Spleen (tissue), 11 donors: ENCODE results near the gene INHBB. TPM values are rescaled to one million over a fixed set of nuclear protein-coding genes. Genes with fewer than 3 reads are reported as not detected.

Experiments used
- DNase-seq: peaks from one replicate; pipeline ENCODE4 v3.0.0-alpha.2; 2020
- H3K27ac ChIP-seq, 8 donors: fragments of 200-600 bp; sonication (generic) in 7 of 8; 1 replicate in 4 of 8; 2 replicates in 4 of 8; pipeline versions ENCODE4 v1.5.0 to v1.8.0; 2016 to 2021; ENCODE audit warnings: inconsistent platforms in 4 of 8, mild to moderate bottlenecking in 4 of 8, moderate library complexity in 1 of 8
- H3K27me3 ChIP-seq, 7 donors: fragments of 200-600 bp; sonication (generic) in 6 of 7; replicated peaks in 1 of 7; 1 replicate in 4 of 7; 2 replicates in 3 of 7; pipeline versions ENCODE4 v1.5.0 to v1.8.0; 2016 to 2021; ENCODE audit warnings: inconsistent platforms in 3 of 7, mild to moderate bottlenecking in 1 of 7
- H3K36me3 ChIP-seq, 6 donors: fragments of 200-600 bp; sonication (generic) in 5 of 6; 1 replicate in 4 of 6; 2 replicates in 2 of 6; pipeline versions ENCODE4 v1.5.0 to v1.8.0; 2016 to 2021; ENCODE audit warnings: inconsistent platforms in 2 of 6
- H3K4me1 ChIP-seq, 6 donors: fragments of 200-600 bp; sonication (generic) in 5 of 6; 1 replicate in 3 of 6; 2 replicates in 3 of 6; pipeline versions ENCODE4 v1.5.0 to v1.8.0; 2016 to 2021; ENCODE audit warnings: inconsistent platforms in 3 of 6
- H3K4me3 ChIP-seq, 8 donors: fragments of 200-600 bp; sonication (generic) in 7 of 8; 1 replicate in 4 of 8; 2 replicates in 4 of 8; pipeline versions ENCODE4 v1.5.0 to v1.8.0; 2016 to 2021; ENCODE audit warnings: inconsistent platforms in 4 of 8, mild to moderate bottlenecking in 4 of 8, moderate library complexity in 2 of 8
- H3K9me3 ChIP-seq, 8 donors: fragments of 200-600 bp; sonication (generic) in 7 of 8; 1 replicate in 4 of 8; 2 replicates in 4 of 8; pipeline versions ENCODE4 v1.5.0 to v1.8.0; 2016 to 2021; ENCODE audit warnings: inconsistent platforms in 4 of 8
- CTCF ChIP-seq, 11 experiments: fragments of 200-600 bp in 7 of 11; fragments of 450-650 bp in 4 of 11; sonication (generic) in 4 of 11; IDR thresholded peaks in 8 of 11; conservative IDR thresholded peaks in 3 of 11; 1 replicate in 7 of 11; 2 replicates in 4 of 11; pipeline versions ENCODE4 v1.4.0 to v1.8.0; 2016 to 2021; ENCODE audit warnings: antibody characterized with exemption in 11 of 11, inconsistent platforms in 4 of 11, mild to moderate bottlenecking in 1 of 11
- POLR2A ChIP-seq, 3 donors: fragments of 450-650 bp; IDR thresholded peaks; one replicate each; pipeline ENCODE4 v1.5.1; 2017; ENCODE audit warnings: antibody characterized with exemption in 3 of 3, mild to moderate bottlenecking in 1 of 3
- POLR2AphosphoS5 ChIP-seq, 3 donors: sonication (generic); formaldehyde crosslinking; IDR thresholded peaks; one replicate each; pipeline ENCODE4 v1.5.1; 2017; ENCODE audit warnings: antibody characterized with exemption in 3 of 3
- WGBS, 5 donors: extraction: QIAGEN DNeasy Blood & Tissue Kit in 3 of 5; methylation state at CpG; one replicate each; pipeline versions ENCODE4 v1.1.5 to v1.1.7; 2013 to 2018; 5-methylcytosine and 5-hydroxymethylcytosine counted together
- intact Hi-C: fragments of 100-400 bp; cut with DNase I; formaldehyde crosslinking; loops from one replicate; pipeline ENCODE4 v1.15.0; 2023; ENCODE audit warnings: low total_unique reads
- polyA plus RNA-seq, 3 donors: library from polyadenylated mRNA; stranded (reverse); fragments of 200-250 nt; gene quantifications; one replicate each; pipeline ENCODE4 v1.2.1, GENCODE V29; 2013
- total RNA-seq, 7 donors: library from RNA; depleted of rRNA in 3 of 7; stranded (reverse); fragments of >200 nt in 3 of 7; fragmentation: NEBNext Ultra II Directional in 4 of 7; extraction: Animal tissue kit (Norgen Biotek cat#: 25700) in 4 of 7; gene quantifications; one replicate each; pipeline versions ENCODE4 v1.1.0 to v1.2.1, GENCODE V29; 2016 to 2021
- donor health status: healthy with polysubstance abuse.
- donor health status: DM: no; HTN: no; CAD: no; lungs with moderate emphysema.
- donor health status: DM: no; HTN: no; CAD: no.
- donor health status: Bipolar disorder and iron deficiency.
- donor health status: healthy.
- donor health status: DM: no; HTN: no; CAD: no.
- donor health status: DM: yes; HTN: yes; CAD: no.

Gene INHBB
- total and polyA plus RNA-seq, 10 donors = 0.26 to 1.5 (median 0.67) TPM

GRCh38 chr2:120326066-120326465, 19.9 kb upstream of the INHBB start:
- DNase-seq = no peak
- intact Hi-C loops = no loop called here
- Histone ChIP-seq H3K9me3 (no peaks in the 10 kb centered on the region), H3K4me1 (no peaks in the 10 kb centered on the region), H3K4me3 (no peak overlapping the region), H3K27ac (no peak overlapping the region), H3K27me3 (peaks cover 0 to 32% (median 0%) of the 10 kb centered on the region in 7 donors), H3K36me3 (no peaks in the 10 kb centered on the region)
- 86 to 93% (median 89%) methylated on average over 9 of the region's 9 CpGs for WGBS, 5 donors
- no peak for TF ChIP-seq CTCF (IDR thresholded peaks at IDR 0.05 in 8 of 11, conservative IDR thresholded peaks at IDR 0.05 in 3 of 11)
- TF ChIP-seq POLR2AphosphoS5 (IDR thresholded peaks at IDR 0.05) = no peak
- no peak for TF ChIP-seq POLR2A (IDR thresholded peaks at IDR 0.05)

GRCh38 chr2:120330946-120331822, 14.8 kb upstream of the INHBB start:
- Histone ChIP-seq H3K4me1 (no peaks in the 10 kb centered on the region), H3K36me3 (no peaks in the 10 kb centered on the region), H3K4me3 (no peak overlapping the region), H3K27ac (no peak overlapping the region), H3K27me3 (peaks cover 0 to 44% (median 0%) of the 10 kb centered on the region in 7 donors), H3K9me3 (peaks cover 0 to 8% (median 3%) of the 10 kb centered on the region in 8 donors)
- TF ChIP-seq POLR2AphosphoS5 (IDR thresholded peaks at IDR 0.05) (no peak), POLR2A (IDR thresholded peaks at IDR 0.05) (no peak), CTCF (IDR thresholded peaks at IDR 0.05 in 8 of 11, conservative IDR thresholded peaks at IDR 0.05 in 3 of 11) (no peak)
- intact Hi-C loops = no loop called here
- 60 to 73% (median 65%) methylated on average over 16 to 24 of the region's 24 CpGs for WGBS, 5 donors
- no peak for DNase-seq

- intact Hi-C loops = no loop called here
- no peak overlapping the region for H3K27ac ChIP-seq
- no peaks in the 10 kb centered on the region for H3K4me1 ChIP-seq
- no peak for DNase-seq
- no peak overlapping the region for H3K4me3 ChIP-seq
- H3K27me3 ChIP-seq = peaks cover 0 to 48% (median 0%) of the 10 kb centered on the region in 7 donors
- peaks cover 0 to 8% (median 3%) of the 10 kb centered on the region in 8 donors for H3K9me3 ChIP-seq
- WGBS, 5 donors = 79 to 90% (median 86%) methylated on average over 4 of the region's 4 CpGs
- TF ChIP-seq POLR2A (IDR thresholded peaks at IDR 0.05) (no peak), CTCF (IDR thresholded peaks at IDR 0.05 in 8 of 11, conservative IDR thresholded peaks at IDR 0.05 in 3 of 11) (no peak), POLR2AphosphoS5 (IDR thresholded peaks at IDR 0.05) (no peak)
- no peaks in the 10 kb centered on the region for H3K36me3 ChIP-seq
Measured at GRCh38 chr2:120331903-120332302, 14.0 kb upstream of the INHBB start.

- 89 to 98% (median 94%) methylated on average over 6 of the region's 6 CpGs for WGBS, 5 donors
- Histone ChIP-seq H3K27me3 (peaks cover 0 to 50% (median 3%) of the 10 kb centered on the region in 7 donors), H3K36me3 (no peaks in the 10 kb centered on the region), H3K27ac (no peak overlapping the region), H3K4me3 (no peak overlapping the region), H3K4me1 (no peaks in the 10 kb centered on the region), H3K9me3 (peaks cover 0 to 8% (median 3%) of the 10 kb centered on the region in 8 donors)
- intact Hi-C loops = no loop called here
- no peak for TF ChIP-seq CTCF (IDR thresholded peaks at IDR 0.05 in 8 of 11, conservative IDR thresholded peaks at IDR 0.05 in 3 of 11)
- DNase-seq = no peak
Measured at GRCh38 chr2:120332384-120332783, 13.6 kb upstream of the INHBB start.
